HG03354 (cell line): ENCODE measurements around the gene AGTR1.
"Not testable (repeated sequence)": the region's sequence is repeated elsewhere in the genome, so short reads cannot be mapped to it uniquely, and the experiment has no call there.

Source experiments
- ATAC-seq: cut with Tn5 transposase; IDR thresholded peaks from one replicate; pipeline ENCODE4 v1.9.1; 2021; ENCODE audit warnings: mild to moderate bottlenecking; ENCODE audit not compliant: unreplicated experiment, poor library complexity, severe bottlenecking

Gene AGTR1

GRCh38 chr3:148756311-148756710 lies 58.6 kb downstream of the AGTR1 start:
- no peak for ATAC-seq

- no peak for ATAC-seq
Measured at GRCh38 chr3:148757238-148758215, 59.8 kb downstream of the AGTR1 start.

DNA sequence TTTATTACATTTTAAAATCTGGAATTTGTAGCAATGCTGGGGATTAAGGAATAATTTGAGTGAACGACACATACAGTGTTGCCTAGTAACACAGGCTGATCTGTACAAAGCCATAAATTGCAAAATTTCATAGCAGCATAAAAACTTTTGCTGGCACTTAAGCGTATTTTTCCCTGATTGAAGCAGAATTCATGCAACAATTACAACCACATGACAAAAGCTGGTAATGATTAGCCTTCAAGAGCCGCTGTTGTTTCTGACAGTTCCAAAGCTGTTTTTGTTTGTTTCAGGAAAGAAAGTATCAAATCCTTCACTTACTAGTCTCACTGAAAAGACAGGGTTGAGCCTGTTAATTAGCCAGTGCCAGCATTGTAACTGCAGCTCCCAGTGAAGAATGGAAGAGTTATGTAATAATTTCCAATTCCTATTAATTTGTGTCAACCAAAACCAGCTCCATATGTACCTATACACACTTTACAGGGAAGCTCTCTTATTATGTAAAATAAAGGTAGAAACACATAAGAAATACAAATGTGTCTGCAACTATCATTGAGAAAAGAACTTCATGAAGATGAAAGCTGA lies 60.7 kb downstream of the AGTR1 start:
- ATAC-seq: no peak

DNA sequence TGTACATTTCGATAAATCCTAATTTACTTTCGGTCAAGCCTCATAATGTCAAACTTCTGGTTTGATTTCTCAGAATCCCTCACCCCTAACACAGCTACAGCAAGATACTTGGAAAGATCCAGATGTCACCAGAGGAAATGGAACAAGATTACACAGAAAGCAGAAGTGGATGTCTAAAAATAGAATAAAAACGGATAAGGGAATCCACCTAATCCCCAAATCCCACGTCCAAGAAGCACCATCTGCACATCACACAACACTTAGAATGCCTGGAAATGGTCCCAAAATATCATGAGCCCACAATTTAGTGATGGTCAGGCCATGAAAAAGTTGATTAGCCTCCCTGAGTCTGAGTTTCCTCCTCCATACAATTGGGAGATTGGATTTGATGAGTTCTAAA lies 61.7 kb downstream of the AGTR1 start:
- no peak for ATAC-seq

DNA sequence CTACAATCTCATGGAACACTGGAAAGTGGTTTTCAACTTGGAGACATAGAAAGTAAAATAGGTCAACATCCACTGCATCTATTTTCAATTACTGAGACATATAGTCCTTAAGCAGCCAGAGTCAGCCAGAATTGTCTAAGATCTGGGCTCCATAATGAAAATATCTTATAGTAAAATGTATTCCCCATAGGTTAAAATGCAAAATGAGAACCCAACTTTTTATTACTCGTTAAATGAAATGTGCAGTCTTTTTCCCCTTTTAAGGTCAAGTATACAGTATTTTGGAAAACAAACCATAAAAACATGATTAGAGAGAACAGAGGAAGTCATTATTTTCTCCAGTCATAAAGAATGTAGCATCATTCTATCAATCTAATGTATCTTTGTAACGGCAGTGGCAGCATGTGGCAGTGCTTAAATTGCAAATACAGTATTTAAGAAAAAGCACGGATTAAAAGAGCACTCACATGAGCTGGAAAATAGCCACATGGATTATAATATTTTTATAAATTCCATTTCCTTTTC lies 65.5 kb downstream of the AGTR1 start:
- ATAC-seq: no peak

DNA sequence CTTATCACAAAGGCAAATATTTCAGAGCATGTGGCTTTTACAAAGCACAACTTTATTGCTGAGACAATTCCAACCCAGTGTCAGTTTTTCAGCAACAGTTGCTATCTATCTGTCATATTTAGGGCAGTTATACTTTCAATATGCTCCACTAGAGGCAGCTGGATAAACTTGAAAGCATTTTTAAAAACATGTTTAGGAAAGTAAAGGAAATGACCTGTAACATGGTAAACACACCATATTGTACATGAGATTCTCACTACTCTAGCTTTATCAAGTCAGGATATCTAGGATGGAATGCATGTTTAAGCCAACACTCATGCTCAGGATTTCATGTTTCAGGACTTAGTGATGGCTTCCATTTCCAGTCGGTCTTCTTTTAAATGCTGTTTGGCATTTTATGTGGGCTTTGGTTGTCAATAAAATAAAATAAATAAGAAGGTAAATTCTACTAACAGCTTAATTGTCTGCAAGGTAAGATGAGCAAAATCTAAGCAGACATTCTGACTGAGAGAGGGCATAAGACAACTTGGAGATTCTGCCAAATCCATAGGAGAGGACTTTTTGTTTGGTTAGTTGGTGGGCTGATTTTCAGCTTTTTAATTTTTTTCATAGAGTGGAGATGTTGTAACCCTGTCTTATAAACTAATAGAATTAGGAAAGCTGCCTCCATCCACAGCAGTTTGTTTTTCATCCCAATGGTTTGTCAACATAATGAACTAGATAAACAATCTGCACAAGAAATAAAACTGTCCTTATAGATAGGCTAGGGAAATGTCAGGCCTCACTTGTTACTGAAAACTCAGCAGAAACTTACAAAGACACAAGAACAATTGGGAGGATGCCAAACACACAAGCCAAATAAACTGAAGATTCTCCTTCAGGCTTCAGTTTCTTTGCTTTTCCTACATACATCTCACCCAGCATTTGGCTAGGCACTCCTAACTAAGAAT lies 66.6 kb downstream of the AGTR1 start:
- ATAC-seq: no peak

- no peak for ATAC-seq
Measured at GRCh38 chr3:148772361-148772760, 74.7 kb downstream of the AGTR1 start.

- no peak for ATAC-seq
Measured at GRCh38 chr3:148772835-148773234, 75.1 kb downstream of the AGTR1 start.

DNA sequence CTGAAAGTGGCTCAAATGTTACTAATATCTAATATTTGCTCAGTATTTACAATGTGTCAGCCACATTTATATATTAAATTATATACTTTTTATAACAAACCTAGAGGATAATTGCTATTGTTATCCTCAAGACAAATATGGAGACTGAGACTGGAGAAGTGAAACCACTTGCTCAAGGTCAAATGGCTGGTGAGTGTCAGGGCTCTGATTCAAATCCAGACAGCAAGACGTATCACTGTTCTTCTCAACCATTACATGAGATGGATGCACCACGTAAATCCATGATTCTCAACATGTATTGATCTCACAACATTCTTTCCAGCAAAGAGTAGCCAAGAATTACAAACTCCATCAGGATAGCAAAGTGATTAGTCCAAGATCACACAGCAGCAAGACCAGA lies 76.1 kb downstream of the AGTR1 start:
- ATAC-seq: no peak

GRCh38 chr3:148778926-148779325 lies 81.2 kb downstream of the AGTR1 start:
- no peak for ATAC-seq

DNA sequence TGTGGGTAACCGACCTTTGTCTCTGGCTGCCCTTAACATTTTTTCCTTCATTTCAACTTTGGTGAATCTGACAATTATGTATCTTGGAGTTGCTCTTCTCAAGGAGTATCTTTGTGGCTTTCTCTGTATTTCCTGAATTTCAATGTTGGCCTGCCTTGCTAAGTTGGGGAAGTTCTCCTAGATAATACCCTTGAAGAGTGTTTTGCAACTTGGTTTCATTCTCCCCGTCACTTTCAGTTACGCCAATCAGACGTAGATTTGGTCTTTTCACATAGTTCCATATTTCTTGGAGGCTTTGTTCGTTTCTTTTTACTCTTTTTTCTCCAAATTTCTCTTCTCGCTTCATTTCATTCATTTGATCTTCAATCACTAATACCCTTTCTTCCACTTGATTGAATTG lies 87.3 kb downstream of the AGTR1 start:
- ATAC-seq: not testable (repeated sequence)

DNA sequence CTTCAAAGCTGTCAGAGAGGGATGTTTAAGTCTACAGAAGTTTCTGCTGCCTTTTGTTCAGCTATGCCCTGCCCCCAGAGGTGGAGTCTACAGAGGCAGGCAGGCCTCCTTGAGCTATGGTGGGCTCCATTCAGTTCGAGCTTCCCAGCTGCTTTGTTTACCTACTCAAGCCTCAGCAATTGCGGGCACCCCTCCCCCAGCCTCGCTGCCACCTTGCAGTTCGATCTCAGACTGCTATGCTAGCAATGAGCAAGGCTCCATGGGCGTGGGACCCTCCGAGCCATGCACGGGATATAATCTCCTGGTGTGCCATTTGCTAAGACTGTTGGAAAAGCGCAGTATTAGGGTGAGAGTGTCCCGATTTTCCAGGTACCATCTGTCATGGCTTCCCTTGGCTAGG lies 88.5 kb downstream of the AGTR1 start:
- ATAC-seq: not testable (repeated sequence)

DNA sequence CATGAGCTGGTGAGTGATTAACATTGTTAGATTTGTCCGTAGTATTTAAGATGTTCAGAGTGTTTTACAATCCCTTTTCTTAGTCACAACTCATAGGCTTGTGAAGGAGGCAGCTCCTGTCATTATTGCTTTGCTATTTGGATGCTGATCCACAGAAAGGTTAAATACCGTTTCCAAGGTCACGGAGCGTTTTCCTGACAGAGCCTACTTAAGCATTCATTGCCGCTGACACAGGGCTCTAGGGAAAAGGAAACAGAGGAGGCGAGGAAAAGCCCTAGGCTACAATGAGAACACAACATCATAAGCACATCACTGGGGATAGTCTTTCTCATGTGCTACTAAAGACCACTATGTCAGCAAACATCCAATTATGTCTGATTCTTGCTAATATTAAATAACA lies 91.4 kb downstream of the AGTR1 start:
- no peak for ATAC-seq

DNA sequence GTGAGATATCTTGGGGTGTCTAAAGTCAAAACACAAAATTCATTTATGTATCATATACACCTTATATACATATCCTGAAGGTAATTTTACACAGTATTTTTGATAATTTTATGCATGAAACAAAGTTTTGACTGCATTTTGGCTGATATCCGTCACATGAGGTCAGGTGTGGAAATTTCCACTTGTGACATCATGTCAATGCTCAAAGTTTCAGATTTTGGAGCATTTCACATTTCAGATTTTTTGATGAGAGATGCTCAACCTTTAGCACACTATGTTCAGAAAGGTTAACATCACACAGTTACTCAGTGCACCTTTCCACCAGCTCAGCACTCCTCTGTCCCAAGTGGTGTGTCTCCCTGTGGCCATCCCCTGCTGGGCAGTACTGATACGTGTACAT lies 92.2 kb downstream of the AGTR1 start:
- no peak for ATAC-seq

DNA sequence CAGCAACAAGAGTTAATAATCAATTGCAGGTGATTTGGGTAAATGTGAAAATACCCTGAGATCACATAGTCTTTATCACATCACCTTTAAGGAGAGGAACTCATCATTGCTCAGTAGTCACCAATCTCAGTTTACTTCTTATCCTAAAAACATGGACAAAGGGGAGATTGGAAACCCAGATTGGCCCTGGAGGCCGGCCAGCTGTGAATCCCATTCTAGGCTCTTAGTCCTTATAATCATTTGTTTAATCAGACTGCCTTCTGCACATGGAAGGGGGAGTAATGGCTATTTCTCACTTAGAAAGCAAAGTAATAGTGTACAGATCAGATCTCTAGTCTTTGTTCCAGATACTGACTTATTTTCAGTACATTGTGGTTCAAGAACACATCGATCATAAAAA lies 92.7 kb downstream of the AGTR1 start:
- no peak for ATAC-seq

GRCh38 chr3:148790851-148791735 lies 93.4 kb downstream of the AGTR1 start:
- ATAC-seq: no peak

DNA sequence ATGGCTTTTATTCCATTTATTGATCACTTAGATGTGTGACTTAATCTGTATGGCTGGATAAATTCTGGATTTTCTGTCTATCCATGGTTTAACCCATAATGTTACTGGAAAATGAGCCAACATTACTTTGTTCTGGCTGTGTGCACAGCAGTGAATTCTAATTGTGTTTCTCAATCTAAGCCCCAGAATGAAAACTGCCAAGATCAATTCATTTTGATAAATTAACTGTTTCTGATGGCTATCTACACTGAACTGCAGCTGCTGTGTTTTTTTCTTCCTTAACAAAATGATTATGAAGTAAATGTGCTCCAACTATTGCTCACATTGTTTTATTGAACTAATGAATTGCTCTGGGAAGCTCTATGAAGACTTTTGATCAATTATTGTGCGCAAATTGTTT lies 94.2 kb downstream of the AGTR1 start:
- ATAC-seq: no peak

DNA sequence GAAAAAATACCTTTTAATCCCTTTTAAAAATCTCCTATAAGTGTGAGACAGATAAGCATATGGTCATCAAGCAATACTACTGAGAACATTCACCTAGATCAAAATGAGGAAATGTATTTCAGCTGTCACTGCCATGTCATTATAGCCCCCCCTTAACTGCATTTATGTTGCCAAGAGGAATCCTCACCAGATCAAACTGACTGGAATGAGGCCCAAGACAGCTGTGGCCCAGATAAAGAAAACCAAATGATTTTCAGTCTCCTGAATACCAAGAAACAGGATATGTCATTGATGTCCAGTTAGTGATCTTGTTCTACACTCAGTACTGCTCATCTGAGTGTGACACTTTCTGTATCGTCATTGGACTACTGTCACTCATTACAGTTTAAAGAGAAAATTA lies 94.8 kb downstream of the AGTR1 start:
- ATAC-seq: no peak
